ENCODE data around the gene HMG20B. TPM values are rescaled to one million over a fixed set of nuclear protein-coding genes. Genes with fewer than 3 reads are reported as not detected.

HMG20B gene
- total RNA-seq, 1 donor from 2014 or later, result 135 TPM

DNA sequence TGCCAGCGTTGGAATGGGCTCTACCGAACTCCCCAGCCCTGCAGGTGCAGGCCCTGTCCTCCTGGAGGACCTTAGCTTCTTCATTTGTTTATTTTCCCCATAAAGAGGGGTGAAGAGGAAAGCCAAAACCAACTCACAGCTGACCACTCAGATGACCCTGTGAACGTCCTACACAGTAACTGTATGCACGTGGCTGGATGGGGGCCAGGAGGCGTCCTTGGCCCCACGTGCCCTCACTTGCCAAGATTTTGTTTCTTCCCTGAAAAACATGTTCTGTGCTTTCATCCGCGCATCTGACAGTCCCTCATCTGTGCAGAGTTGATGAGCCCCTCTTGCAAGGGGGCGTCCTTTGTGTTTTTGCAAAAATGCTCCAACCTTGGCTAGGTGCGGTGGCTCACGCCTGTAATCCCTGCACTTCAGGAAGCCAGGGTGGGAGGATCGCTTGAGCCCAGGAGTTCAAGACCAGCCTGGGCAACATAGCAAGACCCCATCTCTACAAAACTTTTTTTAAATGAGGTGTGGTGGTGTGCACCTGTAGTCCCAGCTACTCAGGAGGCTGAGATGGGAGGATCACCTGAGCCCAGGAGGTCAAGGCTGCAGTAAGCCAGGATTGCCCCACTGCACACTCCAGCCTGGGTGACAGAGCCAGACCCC is 39.1 kb upstream of the HMG20B start:
- no peak overlapping the region for H3K4me3 ChIP-seq (ENCODE audit: low read depth, low read length)
- DNase-seq (ENCODE audit: low read depth), result no peak

DNA sequence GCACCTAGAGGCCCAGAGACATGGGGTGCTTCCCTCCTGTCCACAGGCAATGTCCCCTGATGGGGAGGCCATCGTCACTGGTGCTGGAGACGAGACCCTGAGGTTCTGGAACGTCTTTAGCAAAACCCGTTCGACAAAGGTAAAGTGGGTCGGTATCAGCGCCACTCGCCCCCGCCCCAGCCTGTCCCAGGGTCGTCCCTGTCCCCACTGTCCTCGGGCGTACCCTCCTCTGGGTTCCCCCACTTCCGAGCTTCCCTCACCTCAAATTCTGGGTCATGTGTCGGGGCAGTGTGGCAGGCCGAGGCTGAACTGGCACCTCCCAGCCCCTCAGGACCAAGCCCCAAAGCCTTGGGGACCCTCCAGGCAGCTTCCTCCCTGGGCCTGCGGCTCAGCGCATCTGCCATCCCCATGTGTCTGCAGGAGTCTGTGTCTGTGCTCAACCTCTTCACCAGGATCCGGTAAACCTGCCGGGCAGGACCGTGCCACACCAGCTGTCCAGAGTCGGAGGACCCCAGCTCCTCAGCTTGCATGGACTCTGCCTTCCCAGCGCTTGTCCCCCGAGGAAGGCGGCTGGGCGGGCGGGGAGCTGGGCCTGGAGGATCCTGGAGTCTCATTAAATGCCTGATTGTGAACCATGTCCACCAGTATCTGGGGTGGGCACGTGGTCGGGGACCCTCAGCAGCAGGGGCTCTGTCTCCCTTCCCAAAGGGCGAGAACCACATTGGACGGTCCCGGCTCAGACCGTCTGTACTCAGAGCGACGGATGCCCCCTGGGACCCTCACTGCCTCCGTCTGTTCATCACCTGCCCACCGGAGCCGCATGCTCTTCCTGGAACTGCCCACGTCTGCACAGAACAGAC is 38.1 kb upstream of the HMG20B start:
- TF ChIP-seq, protein P1, sequence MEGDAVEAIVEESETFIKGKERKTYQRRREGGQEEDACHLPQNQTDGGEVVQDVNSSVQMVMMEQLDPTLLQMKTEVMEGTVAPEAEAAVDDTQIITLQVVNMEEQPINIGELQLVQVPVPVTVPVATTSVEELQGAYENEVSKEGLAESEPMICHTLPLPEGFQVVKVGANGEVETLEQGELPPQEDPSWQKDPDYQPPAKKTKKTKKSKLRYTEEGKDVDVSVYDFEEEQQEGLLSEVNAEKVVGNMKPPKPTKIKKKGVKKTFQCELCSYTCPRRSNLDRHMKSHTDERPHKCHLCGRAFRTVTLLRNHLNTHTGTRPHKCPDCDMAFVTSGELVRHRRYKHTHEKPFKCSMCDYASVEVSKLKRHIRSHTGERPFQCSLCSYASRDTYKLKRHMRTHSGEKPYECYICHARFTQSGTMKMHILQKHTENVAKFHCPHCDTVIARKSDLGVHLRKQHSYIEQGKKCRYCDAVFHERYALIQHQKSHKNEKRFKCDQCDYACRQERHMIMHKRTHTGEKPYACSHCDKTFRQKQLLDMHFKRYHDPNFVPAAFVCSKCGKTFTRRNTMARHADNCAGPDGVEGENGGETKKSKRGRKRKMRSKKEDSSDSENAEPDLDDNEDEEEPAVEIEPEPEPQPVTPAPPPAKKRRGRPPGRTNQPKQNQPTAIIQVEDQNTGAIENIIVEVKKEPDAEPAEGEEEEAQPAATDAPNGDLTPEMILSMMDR (conservative IDR thresholded peaks at IDR 0.05; ENCODE audit: low read depth, low read length), result no peak
- DNase-seq (ENCODE audit: low read depth), result no peak

More for the DNA sequence above, 39.1 kb upstream of the HMG20B start:
- TF ChIP-seq, protein P1 (conservative IDR thresholded peaks at IDR 0.05; ENCODE audit: low read depth, low read length), result no peak

DNA sequence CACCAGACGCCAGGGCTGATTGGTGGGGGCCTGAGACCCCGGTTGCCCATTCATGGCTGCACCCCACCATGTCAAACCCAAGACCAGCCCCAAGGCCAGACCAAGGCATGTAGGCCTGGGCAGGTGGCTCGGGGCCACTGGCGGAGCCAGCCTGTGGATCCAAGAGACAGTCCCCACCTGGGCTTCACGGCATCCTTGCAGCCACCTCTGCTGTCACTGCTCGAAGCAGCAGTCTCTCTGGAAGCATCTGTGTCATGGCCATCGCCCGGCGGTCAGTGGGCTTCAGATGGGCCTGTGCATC is 37.6 kb upstream of the HMG20B start:
- DNase-seq (ENCODE audit: low read depth), result no peak
- no peak overlapping the region for H3K4me3 ChIP-seq (ENCODE audit: low read depth, low read length)
- TF ChIP-seq, protein P1 (conservative IDR thresholded peaks at IDR 0.05; ENCODE audit: low read depth, low read length), result no peak

More for the DNA sequence above, 38.1 kb upstream of the HMG20B start:
- H3K4me3 ChIP-seq (ENCODE audit: low read depth, low read length), result no peak overlapping the region

DNA sequence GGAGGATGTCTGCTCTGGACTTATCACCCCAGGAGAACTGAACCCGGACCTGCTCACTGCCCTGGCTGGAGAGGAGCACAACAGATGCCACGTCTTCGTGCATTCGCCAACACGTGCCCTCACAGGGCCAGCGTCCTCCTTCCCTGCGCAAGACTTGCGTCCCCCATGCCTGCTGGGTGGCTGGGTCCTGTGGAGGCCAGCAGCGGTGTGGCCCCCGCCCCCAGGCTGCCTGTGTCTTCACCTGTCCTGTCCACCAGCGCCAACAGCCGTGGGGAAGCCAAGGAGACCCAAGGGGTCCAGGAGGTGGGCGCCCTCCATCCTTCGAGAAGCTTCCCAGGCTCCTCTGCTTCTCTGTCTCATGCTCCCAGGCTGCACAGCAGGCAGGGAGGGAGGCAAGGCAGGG is 37.2 kb upstream of the HMG20B start:
- no peak overlapping the region for H3K4me3 ChIP-seq (ENCODE audit: low read depth, low read length)
- TF ChIP-seq, protein P1 (conservative IDR thresholded peaks at IDR 0.05; ENCODE audit: low read depth, low read length), result no peak
- no peak for DNase-seq (ENCODE audit: low read depth)

DNA sequence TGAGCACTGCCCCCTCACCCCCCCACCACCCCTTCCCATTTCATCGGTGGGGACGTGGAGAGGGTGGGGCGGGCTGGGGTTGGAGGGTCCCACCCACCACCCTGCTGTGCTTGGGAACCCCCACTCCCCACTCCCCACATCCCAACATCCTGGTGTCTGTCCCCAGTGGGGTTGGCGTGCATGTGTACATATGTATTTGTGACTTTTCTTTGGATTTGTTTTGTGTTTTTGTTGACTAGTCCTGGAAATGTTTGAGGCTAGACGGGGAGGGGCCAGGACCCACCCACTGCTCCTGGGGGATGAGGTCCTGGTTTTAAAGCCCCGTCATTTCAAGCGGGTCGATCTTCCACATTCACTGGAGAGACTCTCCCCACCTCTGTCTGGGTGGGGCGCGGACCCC is 36.8 kb upstream of the HMG20B start:
- no peak overlapping the region for H3K4me3 ChIP-seq (ENCODE audit: low read depth, low read length)
- DNase-seq (ENCODE audit: low read depth), result no peak

DNA sequence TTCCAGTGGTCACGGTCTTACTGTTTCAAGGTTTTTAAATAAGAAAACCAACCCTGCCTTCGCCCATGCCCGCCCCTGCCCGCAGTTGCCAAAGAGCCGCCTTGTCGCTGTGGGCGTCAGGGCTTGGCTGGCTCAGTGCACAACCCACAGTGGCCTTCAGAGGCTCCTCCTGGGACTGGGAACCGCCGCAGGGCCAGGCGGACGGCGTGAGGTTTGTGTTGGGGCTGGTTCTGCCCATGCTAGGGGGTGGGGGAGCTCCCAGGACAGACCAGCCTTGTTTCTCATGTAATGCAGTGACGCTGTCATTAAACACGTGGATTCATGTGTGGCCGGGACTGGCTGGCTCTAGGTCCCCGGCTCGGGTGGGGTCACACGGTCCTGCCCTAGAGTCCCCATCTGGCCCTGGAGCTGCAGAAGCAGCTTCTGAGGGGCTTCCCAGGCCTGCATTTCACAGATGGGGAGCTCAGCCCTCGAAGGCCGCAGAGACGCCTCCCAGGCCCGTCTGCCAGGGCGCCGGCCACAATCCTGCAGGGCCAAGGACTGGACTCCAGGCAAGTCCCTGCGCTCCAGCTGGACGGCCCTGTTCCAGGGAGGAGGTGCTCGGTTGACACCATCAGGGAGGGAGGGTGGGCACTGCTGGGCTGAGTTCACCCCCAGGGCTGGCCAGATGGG is 36.2 kb upstream of the HMG20B start:
- TF ChIP-seq, protein P1 (conservative IDR thresholded peaks at IDR 0.05; ENCODE audit: low read depth, low read length), result no peak
- no peak overlapping the region for H3K4me3 ChIP-seq (ENCODE audit: low read depth, low read length)
- no peak for DNase-seq (ENCODE audit: low read depth)

More for the DNA sequence above, 36.8 kb upstream of the HMG20B start:
- TF ChIP-seq, protein P1 (conservative IDR thresholded peaks at IDR 0.05; ENCODE audit: low read depth, low read length), result no peak
